ENCODE measurements around the gene C2CD5. TPM values are rescaled to one million over a fixed set of nuclear protein-coding genes. Genes with fewer than 3 reads are reported as not detected.
A peak's percentile ranks its signal among the peaks of the same experiment; 100 is the strongest.

Gene C2CD5
- total and polyA plus RNA-seq, 7 experiments from 2014 or later = 13.2 to 58.9 (median 36.5) TPM

DNA sequence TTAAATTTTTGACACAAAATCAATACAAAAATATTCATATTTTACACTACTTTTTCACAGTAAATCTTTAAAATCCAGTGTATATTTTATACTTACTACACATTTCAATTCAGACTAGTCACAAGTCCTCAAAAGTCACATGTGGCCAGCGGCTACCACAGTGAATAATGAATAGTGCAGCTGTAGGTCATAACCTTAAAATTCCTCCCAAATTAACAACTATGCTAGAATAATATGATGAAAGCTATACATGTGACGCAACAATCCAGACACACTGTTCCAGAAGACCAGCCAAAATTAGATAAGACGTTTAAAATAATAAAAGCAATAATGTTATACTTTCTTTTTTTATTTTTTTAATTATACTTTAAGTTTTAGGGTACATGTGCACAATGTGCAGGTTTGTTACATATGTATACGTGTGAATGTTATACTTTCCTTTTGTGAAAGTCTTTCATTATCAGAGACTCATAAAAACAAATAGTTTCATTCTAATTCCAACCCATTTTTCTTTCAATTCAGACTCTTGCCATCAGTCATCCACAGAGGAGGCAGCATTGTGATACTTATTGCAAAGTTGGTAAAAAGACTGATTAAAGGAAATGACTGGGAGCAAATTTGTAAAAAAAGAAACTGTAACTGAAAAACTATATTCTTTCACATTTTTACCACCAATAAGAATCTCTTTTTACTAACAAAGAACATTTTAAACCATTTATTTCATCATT, 67.0 kb downstream of the C2CD5 start:
- Mint-ChIP-seq H3K27me3 (no peaks in the 10 kb centered on the region), H3K9me3 (no peaks in the 10 kb centered on the region), H3K4me1 (peaks cover 7 to 21% (median 11%) of the 10 kb centered on the region in 7 donors), H3K4me3 (no peak overlapping the region), H3K36me3 (peaks cover 13 to 36% (median 26%) of the 10 kb centered on the region in 5 donors), H3K27ac (peak overlapping the region in 2 of 9 donors; percentile 1 to 16)
- Histone ChIP-seq H3K27ac (ENCODE audit: low read depth, low read length) (no peak overlapping the region), H3K4me3 (ENCODE audit: low read length) (no peak overlapping the region), H3K4me1 (ENCODE audit: control insufficient read depth in 2 of 2, insufficient read depth in 2 of 2, low read length in 2 of 2) (no peaks in the 10 kb centered on the region), H3K9me3 (ENCODE audit: control insufficient read depth in 2 of 3, low read length in 3 of 3) (no peaks in the 10 kb centered on the region), H3K27me3 (ENCODE audit: control insufficient read depth in 2 of 2, insufficient read depth in 2 of 2, low read length in 2 of 2) (no peaks in the 10 kb centered on the region), H3K36me3 (ENCODE audit: control insufficient read depth in 2 of 3, insufficient read depth in 3 of 3, low read length in 3 of 3) (peaks cover 0 to 17% (median 0%) of the 10 kb centered on the region in 3 experiments)
- intact Hi-C loops (cut with micrococcal nuclease) = no loop called here
- ChIA-PET CTCF (no interaction called here), POLR2A (no interaction called here)
- no peak for ATAC-seq
- DNase-seq = no peak

DNA sequence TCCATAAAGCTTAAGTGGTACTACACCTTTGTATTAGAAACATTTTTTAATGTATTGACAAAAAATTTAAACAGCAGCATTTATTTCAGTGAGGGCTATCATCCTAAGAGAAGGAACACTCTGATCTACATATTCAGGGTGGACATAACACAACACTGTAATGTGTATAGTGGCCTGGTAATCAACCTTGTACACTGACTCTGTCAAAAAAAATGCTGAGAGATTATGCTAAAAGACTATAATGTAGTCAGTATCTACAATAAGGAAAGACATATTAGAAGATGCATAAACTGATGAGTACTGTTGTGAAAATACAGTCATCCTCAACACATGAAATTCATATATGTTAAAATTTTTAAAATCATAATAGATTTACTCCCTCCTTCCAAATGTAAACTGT, 68.2 kb downstream of the C2CD5 start:
- Mint-ChIP-seq H3K27ac (peak overlapping the region in 1 of 9 donors; percentile 12), H3K4me1 (peaks cover 7 to 18% (median 11%) of the 10 kb centered on the region in 7 donors), H3K27me3 (no peaks in the 10 kb centered on the region), H3K4me3 (no peak overlapping the region), H3K36me3 (peaks cover 13 to 31% (median 26%) of the 10 kb centered on the region in 5 donors), H3K9me3 (no peaks in the 10 kb centered on the region)
- H3K27me3 ChIP-seq (ENCODE audit: control insufficient read depth in 2 of 2, insufficient read depth in 2 of 2, low read length in 2 of 2) = no peaks in the 10 kb centered on the region
- H3K4me3 ChIP-seq (ENCODE audit: low read length) = no peak overlapping the region
- ChIA-PET CTCF (no interaction called here), POLR2A (no interaction called here)
- DNase-seq (no peak), ATAC-seq (no peak)
- intact Hi-C loops (cut with micrococcal nuclease) = no loop called here
- peaks cover 0 to 10% (median under 1%) of the 10 kb centered on the region in 3 experiments for H3K36me3 ChIP-seq (ENCODE audit: control insufficient read depth in 2 of 3, insufficient read depth in 3 of 3, low read length in 3 of 3)
- no peaks in the 10 kb centered on the region for H3K9me3 ChIP-seq (ENCODE audit: control insufficient read depth in 2 of 3, low read length in 3 of 3)
- no peaks in the 10 kb centered on the region for H3K4me1 ChIP-seq (ENCODE audit: control insufficient read depth in 2 of 2, insufficient read depth in 2 of 2, low read length in 2 of 2)
- no peak overlapping the region for H3K27ac ChIP-seq (ENCODE audit: low read depth, low read length)

DNA sequence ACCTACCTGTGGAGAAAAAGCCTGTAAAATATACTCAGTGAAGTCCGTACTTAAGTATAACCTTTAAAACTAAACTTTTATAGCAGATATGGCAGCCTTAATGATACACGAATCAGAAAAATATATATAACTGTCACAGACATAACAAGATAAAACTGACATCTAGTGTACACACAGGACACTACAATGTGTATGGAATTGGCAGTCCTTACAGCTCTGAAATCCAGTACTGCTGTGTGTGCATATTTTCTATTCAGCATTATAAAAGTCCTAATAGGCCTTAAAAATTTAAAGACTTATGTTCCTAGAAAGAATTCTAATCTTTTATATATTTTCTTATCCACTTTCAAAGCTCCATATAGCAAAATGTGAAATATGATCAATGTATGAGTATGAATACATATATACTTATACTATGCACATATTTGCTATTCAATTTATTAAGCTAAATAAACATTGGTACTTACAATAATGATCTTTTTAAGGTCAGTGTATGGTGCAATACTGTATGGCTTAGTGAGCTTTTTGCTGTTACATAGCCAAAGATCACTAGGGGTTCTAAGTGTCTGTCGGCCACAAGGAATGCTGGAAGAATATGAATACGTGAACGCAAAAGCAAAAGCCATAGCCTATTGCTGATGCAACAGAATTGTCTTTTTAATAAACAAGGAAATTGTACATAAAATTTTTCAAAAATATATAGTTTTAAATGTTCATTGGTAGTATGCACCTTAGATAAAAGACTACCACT, 69.2 kb downstream of the C2CD5 start:
- Mint-ChIP-seq H3K4me3 (no peak overlapping the region), H3K9me3 (no peaks in the 10 kb centered on the region), H3K27ac (no peak overlapping the region), H3K36me3 (peaks cover 16 to 37% (median 23%) of the 10 kb centered on the region in 5 donors), H3K4me1 (peaks cover 7 to 21% (median 11%) of the 10 kb centered on the region in 7 donors), H3K27me3 (no peaks in the 10 kb centered on the region)
- no peaks in the 10 kb centered on the region for H3K9me3 ChIP-seq (ENCODE audit: control insufficient read depth in 2 of 3, low read length in 3 of 3)
- intact Hi-C loops (cut with micrococcal nuclease) = no loop called here
- H3K4me3 ChIP-seq (ENCODE audit: low read length) = no peak overlapping the region
- H3K27ac ChIP-seq (ENCODE audit: low read depth, low read length) = no peak overlapping the region
- no peaks in the 10 kb centered on the region for H3K4me1 ChIP-seq (ENCODE audit: control insufficient read depth in 2 of 2, insufficient read depth in 2 of 2, low read length in 2 of 2)
- H3K36me3 ChIP-seq (ENCODE audit: control insufficient read depth in 2 of 3, insufficient read depth in 3 of 3, low read length in 3 of 3) = peaks cover 0 to 20% (median 10%) of the 10 kb centered on the region in 3 experiments
- ChIA-PET CTCF (no interaction called here), POLR2A (no interaction called here)
- ATAC-seq (no peak), DNase-seq (no peak)
- no peaks in the 10 kb centered on the region for H3K27me3 ChIP-seq (ENCODE audit: control insufficient read depth in 2 of 2, insufficient read depth in 2 of 2, low read length in 2 of 2)

DNA sequence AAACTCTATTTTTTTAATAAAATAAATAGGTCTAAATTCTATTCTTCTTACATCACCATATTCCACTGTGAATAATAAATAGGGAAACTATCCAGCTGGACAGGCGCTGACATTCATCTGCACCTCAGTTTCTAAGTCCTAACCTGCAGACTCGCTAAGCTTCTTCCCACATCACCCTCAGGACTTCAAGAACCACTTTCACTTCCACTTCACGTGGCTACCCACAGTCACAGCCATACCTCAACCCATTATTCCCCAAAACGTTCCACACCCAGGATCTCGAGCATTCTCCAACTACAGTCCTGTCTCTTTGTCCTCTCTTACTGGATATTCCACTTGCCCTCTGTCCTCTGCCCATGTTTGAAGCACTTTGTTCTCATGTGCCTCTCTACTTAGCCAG, 71.1 kb downstream of the C2CD5 start:
- Mint-ChIP-seq H3K27me3 (no peaks in the 10 kb centered on the region), H3K9me3 (no peaks in the 10 kb centered on the region), H3K4me1 (peaks cover 6 to 27% (median 12%) of the 10 kb centered on the region in 7 donors), H3K27ac (peak overlapping the region in 6 of 9 donors; percentile 13 to 51 (median 28)), H3K36me3 (peaks cover 22 to 39% (median 23%) of the 10 kb centered on the region in 5 donors), H3K4me3 (peak overlapping the region in 1 of 10 donors; percentile 2)
- Histone ChIP-seq H3K4me1 (ENCODE audit: control insufficient read depth in 2 of 2, insufficient read depth in 2 of 2, low read length in 2 of 2) (no peaks in the 10 kb centered on the region), H3K27me3 (ENCODE audit: control insufficient read depth in 2 of 2, insufficient read depth in 2 of 2, low read length in 2 of 2) (no peaks in the 10 kb centered on the region), H3K4me3 (ENCODE audit: low read length) (no peak overlapping the region), H3K9me3 (ENCODE audit: control insufficient read depth in 2 of 3, low read length in 3 of 3) (no peaks in the 10 kb centered on the region), H3K27ac (ENCODE audit: low read depth, low read length) (no peak overlapping the region), H3K36me3 (ENCODE audit: control insufficient read depth in 2 of 3, insufficient read depth in 3 of 3, low read length in 3 of 3) (peaks cover 0 to 23% (median 13%) of the 10 kb centered on the region in 3 experiments)
- intact Hi-C loops (cut with micrococcal nuclease) = no loop called here
- ChIA-PET CTCF (no interaction called here), POLR2A (no interaction called here)
- ATAC-seq (no peak), DNase-seq (no peak)

DNA sequence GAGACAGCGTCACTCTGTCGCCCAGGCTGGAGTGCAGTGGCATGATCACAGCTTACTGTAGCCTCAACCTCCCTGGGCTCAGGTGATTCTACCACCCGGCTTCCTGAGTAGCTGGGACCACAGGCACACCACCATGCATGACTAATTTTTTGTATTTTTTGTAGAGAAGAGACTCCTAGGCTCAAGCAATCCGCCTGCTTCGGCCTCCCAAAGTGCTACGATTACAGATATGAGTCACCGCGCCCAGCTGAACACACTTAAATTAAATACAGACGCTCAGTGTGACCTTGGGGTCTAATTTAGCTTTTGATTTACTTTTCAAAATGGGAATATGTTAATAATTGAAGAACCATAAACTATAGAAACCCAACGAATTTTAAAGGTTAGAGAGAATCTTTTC, 77.2 kb downstream of the C2CD5 start:
- DNase-seq (no peak), ATAC-seq (no peak)
- ChIA-PET POLR2A (no interaction called here), CTCF (interaction anchor here (1.0 kb wide), 1 partner anchor 10 kb away, joined by 3 read pairs; no protein-coding TSS in a partner anchor)
- no peaks in the 10 kb centered on the region for H3K9me3 Mint-ChIP-seq
- H3K9me3 ChIP-seq (ENCODE audit: control insufficient read depth in 2 of 3, low read length in 3 of 3) = no peaks in the 10 kb centered on the region
- H3K27me3 ChIP-seq (ENCODE audit: control insufficient read depth in 2 of 2, insufficient read depth in 2 of 2, low read length in 2 of 2) = no peaks in the 10 kb centered on the region
- no peak overlapping the region for H3K27ac ChIP-seq (ENCODE audit: low read depth, low read length)
- H3K27ac Mint-ChIP-seq = no peak overlapping the region
- H3K4me1 ChIP-seq (ENCODE audit: control insufficient read depth in 2 of 2, insufficient read depth in 2 of 2, low read length in 2 of 2) = no peaks in the 10 kb centered on the region
- no peak overlapping the region for H3K4me3 Mint-ChIP-seq
- no peak overlapping the region for H3K4me3 ChIP-seq (ENCODE audit: low read length)
- H3K36me3 Mint-ChIP-seq = peaks cover 6 to 35% (median 10%) of the 10 kb centered on the region in 5 donors
- intact Hi-C loops (cut with micrococcal nuclease) = no loop called here
- peaks cover 0 to 13% (median 13%) of the 10 kb centered on the region in 3 experiments for H3K36me3 ChIP-seq (ENCODE audit: control insufficient read depth in 2 of 3, insufficient read depth in 3 of 3, low read length in 3 of 3)
- H3K4me1 Mint-ChIP-seq = peaks cover 0 to 12% (median 4%) of the 10 kb centered on the region in 7 donors
- H3K27me3 Mint-ChIP-seq = no peaks in the 10 kb centered on the region

DNA sequence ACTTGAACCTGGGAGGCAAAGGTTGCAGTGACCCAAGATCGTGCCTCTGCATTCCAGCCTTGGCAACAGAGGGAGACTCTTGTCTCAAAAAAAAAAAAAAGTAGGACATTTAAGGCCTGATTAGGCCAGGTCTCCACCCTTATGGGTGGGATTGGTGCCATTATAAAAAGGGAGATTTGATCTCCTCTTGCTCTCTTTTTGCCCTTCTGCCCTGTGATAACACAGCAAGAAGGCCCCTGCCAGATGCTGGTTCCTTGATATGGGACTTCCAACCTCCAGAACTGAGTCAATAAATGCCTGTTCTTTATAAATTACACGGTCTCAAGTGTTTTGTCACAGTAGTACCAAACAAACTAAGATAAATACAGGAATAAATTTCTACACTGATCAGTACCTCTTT, 81.0 kb downstream of the C2CD5 start:
- no peak overlapping the region for H3K27ac Mint-ChIP-seq
- ATAC-seq (no peak), DNase-seq (no peak)
- H3K27ac ChIP-seq (ENCODE audit: low read depth, low read length) = no peak overlapping the region
- no peaks in the 10 kb centered on the region for H3K9me3 ChIP-seq (ENCODE audit: control insufficient read depth in 2 of 3, low read length in 3 of 3)
- H3K4me3 ChIP-seq (ENCODE audit: low read length) = no peak overlapping the region
- no peaks in the 10 kb centered on the region for H3K36me3 ChIP-seq (ENCODE audit: control insufficient read depth in 2 of 3, insufficient read depth in 3 of 3, low read length in 3 of 3)
- no peaks in the 10 kb centered on the region for H3K27me3 ChIP-seq (ENCODE audit: control insufficient read depth in 2 of 2, insufficient read depth in 2 of 2, low read length in 2 of 2)
- no peaks in the 10 kb centered on the region for H3K4me1 ChIP-seq (ENCODE audit: control insufficient read depth in 2 of 2, insufficient read depth in 2 of 2, low read length in 2 of 2)
- intact Hi-C loops (cut with micrococcal nuclease) = loop anchor here (5.0 kb wide), 4 partner anchors 126 to 856 kb away; no protein-coding TSS in a partner anchor
- no peaks in the 10 kb centered on the region for H3K27me3 Mint-ChIP-seq
- CTCF ChIA-PET = interaction anchor here (0.7 kb wide), 2 partner anchors 391 to 436 kb away, joined by 3 read pairs; no protein-coding TSS in a partner anchor
- no peak overlapping the region for H3K4me3 Mint-ChIP-seq
- peaks cover 0 to 16% (median 0%) of the 10 kb centered on the region in 5 donors for H3K36me3 Mint-ChIP-seq
- peaks cover 0 to 3% (median 0%) of the 10 kb centered on the region in 7 donors for H3K4me1 Mint-ChIP-seq
- POLR2A ChIA-PET = no interaction called here
- no peaks in the 10 kb centered on the region for H3K9me3 Mint-ChIP-seq

Measured in naive thymus-derived CD4-positive, alpha-beta T cell (primary cell).